Osteoblast (primary cell): ENCODE measurements around the gene USH2A. TPM values are rescaled to one million over a fixed set of nuclear protein-coding genes. Genes with fewer than 3 reads are reported as not detected.

Experiments used
- DNase-seq: peaks from one replicate; pipeline ENCODE4 v3.0.0; 2011; ENCODE audit warnings: low spot score, mixed read lengths; ENCODE audit not compliant: insufficient read length; ENCODE audit errors: missing footprints
- H2AFZ ChIP-seq: 2 replicates; pipeline ENCODE4 v1.6.0; 2011; ENCODE audit warnings: mild to moderate bottlenecking, low read length
- H3K27ac ChIP-seq: 2 replicates; pipeline ENCODE4 v1.5.1; 2011; ENCODE audit warnings: mild to moderate bottlenecking, low read depth, low read length, moderate library complexity
- H3K27me3 ChIP-seq: 2 replicates; pipeline ENCODE4 v1.6.0; 2012; ENCODE audit warnings: mild to moderate bottlenecking, control low read depth, inconsistent platforms, low read length, moderate library complexity; ENCODE audit not compliant: insufficient read depth
- H3K36me3 ChIP-seq: 2 replicates; pipeline ENCODE4 v1.5.1; 2011; ENCODE audit warnings: mild to moderate bottlenecking, low read length, control low read depth, moderate library complexity; ENCODE audit not compliant: insufficient read depth
- H3K4me1 ChIP-seq: 2 replicates; pipeline ENCODE4 v1.5.1; 2011; ENCODE audit warnings: mild to moderate bottlenecking, low read length, control low read depth, moderate library complexity; ENCODE audit not compliant: insufficient read depth
- H3K4me2 ChIP-seq: 2 replicates; pipeline ENCODE4 v1.6.0; 2011; ENCODE audit warnings: mild to moderate bottlenecking, low read length; ENCODE audit not compliant: insufficient read depth
- H3K4me3 ChIP-seq: fragments of 200-600 bp; sonication (generic); 3 replicates; pipeline ENCODE4 v1.5.1; 2012; ENCODE audit warnings: mild to moderate bottlenecking, low read length, inconsistent platforms; ENCODE audit not compliant: insufficient read depth
- H3K79me2 ChIP-seq: 2 replicates; pipeline ENCODE4 v1.6.0; 2012; ENCODE audit warnings: mild to moderate bottlenecking, low read length, control low read depth, inconsistent platforms; ENCODE audit not compliant: insufficient read depth
- H3K9me3 ChIP-seq: 2 replicates; pipeline ENCODE4 v1.5.1; 2011; ENCODE audit warnings: low read depth, low read length, control low read depth
- H4K20me1 ChIP-seq: 2 replicates; pipeline ENCODE4 v1.6.0; 2012; ENCODE audit warnings: mild to moderate bottlenecking, low read length, control low read depth; ENCODE audit not compliant: insufficient read depth
- total RNA-seq: library from RNA; depleted of rRNA; stranded (reverse); fragments of >200 nt; gene quantifications from 2 replicates; pipeline ENCODE4 v1.2.3, GENCODE V29; 2012
- TF ChIP-seq, protein P1 (sequence below): IDR thresholded peaks from 2 replicates; pipeline ENCODE4 v1.5.1; 2011; ENCODE audit warnings: mild to moderate bottlenecking, low read depth, low read length, moderate library complexity; ENCODE audit errors: extremely low read depth

Gene USH2A
- total RNA-seq, 1 donor, result under 0.01 TPM

DNA sequence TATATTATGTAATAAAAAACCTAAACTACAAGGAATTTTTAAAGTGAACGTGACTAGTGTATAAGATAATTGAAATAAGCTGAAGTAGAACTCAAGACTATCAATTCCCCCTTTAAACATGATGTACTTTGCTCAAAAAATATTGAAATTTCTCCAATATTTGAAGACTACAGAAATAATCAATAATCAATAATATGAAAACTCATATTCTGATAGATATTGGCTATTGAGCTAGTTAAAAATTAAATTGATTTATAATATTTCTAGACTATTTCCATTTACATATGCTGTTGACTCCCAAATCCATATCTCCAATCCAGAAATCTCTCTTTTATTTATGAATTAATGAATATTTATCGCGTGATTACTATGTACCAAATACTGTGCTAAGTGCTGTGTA, 133.2 kb downstream of the USH2A start:
- H3K27ac ChIP-seq, result no peak overlapping the region
- no peak overlapping the region for H3K4me3 ChIP-seq
- H3K79me2 ChIP-seq, result no peaks in the 10 kb centered on the region
- TF ChIP-seq, protein P1, sequence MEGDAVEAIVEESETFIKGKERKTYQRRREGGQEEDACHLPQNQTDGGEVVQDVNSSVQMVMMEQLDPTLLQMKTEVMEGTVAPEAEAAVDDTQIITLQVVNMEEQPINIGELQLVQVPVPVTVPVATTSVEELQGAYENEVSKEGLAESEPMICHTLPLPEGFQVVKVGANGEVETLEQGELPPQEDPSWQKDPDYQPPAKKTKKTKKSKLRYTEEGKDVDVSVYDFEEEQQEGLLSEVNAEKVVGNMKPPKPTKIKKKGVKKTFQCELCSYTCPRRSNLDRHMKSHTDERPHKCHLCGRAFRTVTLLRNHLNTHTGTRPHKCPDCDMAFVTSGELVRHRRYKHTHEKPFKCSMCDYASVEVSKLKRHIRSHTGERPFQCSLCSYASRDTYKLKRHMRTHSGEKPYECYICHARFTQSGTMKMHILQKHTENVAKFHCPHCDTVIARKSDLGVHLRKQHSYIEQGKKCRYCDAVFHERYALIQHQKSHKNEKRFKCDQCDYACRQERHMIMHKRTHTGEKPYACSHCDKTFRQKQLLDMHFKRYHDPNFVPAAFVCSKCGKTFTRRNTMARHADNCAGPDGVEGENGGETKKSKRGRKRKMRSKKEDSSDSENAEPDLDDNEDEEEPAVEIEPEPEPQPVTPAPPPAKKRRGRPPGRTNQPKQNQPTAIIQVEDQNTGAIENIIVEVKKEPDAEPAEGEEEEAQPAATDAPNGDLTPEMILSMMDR, result no peak
- no peaks in the 10 kb centered on the region for H3K9me3 ChIP-seq
- no peaks in the 10 kb centered on the region for H4K20me1 ChIP-seq
- no peaks in the 10 kb centered on the region for H3K27me3 ChIP-seq
- H2AFZ ChIP-seq, result no peak overlapping the region
- no peaks in the 10 kb centered on the region for H3K4me1 ChIP-seq
- no peak overlapping the region for H3K4me2 ChIP-seq
- no peaks in the 10 kb centered on the region for H3K36me3 ChIP-seq
- DNase-seq, result no peak

DNA sequence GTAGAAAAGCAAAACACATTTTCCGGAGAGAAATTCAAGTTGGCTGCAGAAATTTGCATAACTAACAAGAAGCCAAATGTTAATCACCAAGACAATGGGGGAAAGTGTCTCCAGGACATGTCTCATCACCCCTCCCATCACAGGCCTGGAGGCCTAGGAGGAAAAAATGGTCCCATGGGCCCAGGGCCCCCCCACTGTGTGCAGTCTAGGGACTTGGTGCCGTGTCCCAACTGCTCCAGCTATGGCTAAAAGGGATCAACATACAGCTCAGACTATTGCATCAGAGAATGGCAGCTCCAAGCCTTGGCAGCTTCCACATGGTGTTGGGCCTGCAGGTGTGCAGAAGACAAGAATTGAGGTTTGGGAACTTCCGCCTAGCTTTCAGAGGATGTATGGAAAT, 138.2 kb downstream of the USH2A start:
- H3K27ac ChIP-seq, result no peak overlapping the region

DNA sequence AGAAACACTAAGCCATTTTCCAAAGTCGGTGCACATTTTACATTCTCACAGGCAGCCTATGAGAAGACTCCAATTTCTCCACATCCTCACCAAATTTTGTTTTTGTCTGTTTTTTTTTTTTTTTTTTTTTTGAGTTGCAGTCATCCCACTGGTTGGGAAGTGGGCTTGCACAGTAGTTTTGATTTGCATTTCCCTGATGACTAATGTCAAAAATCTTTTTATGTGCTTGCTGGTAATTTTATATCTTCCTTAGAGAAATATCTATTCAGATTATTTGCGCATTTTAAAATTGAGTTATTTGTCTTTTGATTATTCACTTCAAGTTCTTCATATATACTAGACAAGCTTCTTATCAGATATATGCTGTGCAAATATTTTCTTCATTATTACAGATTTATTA, 141.5 kb downstream of the USH2A start:
- TF ChIP-seq, protein P1, result no peak

More for the DNA sequence above, 138.2 kb downstream of the USH2A start:
- no peaks in the 10 kb centered on the region for H3K27me3 ChIP-seq
- no peaks in the 10 kb centered on the region for H3K36me3 ChIP-seq
- no peaks in the 10 kb centered on the region for H4K20me1 ChIP-seq
- H3K79me2 ChIP-seq, result no peaks in the 10 kb centered on the region
- no peak overlapping the region for H3K4me2 ChIP-seq
- H3K4me3 ChIP-seq, result no peak overlapping the region
- H3K4me1 ChIP-seq, result no peaks in the 10 kb centered on the region
- no peak overlapping the region for H2AFZ ChIP-seq
- no peak for DNase-seq
- no peaks in the 10 kb centered on the region for H3K9me3 ChIP-seq
- TF ChIP-seq, protein P1, result no peak

DNA sequence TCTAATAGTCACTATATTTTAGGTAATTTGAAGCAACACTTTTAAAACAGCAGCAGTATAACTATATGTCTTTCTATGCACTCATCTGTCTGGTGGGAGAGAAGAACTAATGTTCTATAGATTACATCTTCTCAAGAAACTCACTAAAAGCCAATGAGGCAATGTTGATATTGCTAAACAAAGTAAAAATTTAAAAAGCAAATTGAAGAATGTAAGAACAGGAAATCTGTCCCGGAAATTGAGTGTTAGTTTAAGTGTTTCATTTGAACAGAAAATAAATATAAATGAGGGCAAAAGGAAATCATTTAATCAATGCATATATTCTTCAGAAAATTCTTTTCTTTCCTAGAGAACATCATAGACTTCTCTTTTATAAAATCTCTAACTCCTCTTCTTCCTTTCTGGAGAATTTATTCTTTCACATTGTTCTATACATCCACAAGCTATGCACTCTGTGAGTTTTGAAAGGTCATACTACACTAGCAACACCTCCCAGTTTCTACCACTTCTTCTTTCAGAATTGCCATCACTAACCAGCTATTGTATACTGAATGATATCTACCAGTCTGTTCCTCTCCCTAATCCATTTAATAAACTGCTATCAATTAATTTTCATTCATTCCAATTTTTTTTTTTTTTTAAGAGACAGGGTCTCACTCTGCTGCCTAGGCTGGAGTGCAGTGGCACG, 153.0 kb downstream of the USH2A start:
- Histone ChIP-seq H3K4me3 (no peak overlapping the region), H4K20me1 (no peaks in the 10 kb centered on the region), H3K79me2 (no peaks in the 10 kb centered on the region), H3K27me3 (no peaks in the 10 kb centered on the region), H3K36me3 (no peaks in the 10 kb centered on the region), H3K27ac (no peak overlapping the region), H3K9me3 (no peaks in the 10 kb centered on the region), H2AFZ (no peak overlapping the region), H3K4me2 (no peak overlapping the region), H3K4me1 (no peaks in the 10 kb centered on the region)
- no peak for DNase-seq
- TF ChIP-seq, protein P1, result no peak

More for the DNA sequence above, 141.5 kb downstream of the USH2A start:
- Histone ChIP-seq H4K20me1 (no peaks in the 10 kb centered on the region), H3K27me3 (no peaks in the 10 kb centered on the region), H3K27ac (no peak overlapping the region), H3K79me2 (no peaks in the 10 kb centered on the region), H3K4me1 (no peaks in the 10 kb centered on the region), H3K9me3 (no peaks in the 10 kb centered on the region), H3K4me2 (no peak overlapping the region), H2AFZ (no peak overlapping the region), H3K4me3 (no peak overlapping the region), H3K36me3 (no peaks in the 10 kb centered on the region)
- DNase-seq, result no peak
